Measurements from ENCODE around the gene REELD1. TPM values are rescaled to one million over a fixed set of nuclear protein-coding genes. Genes with fewer than 3 reads are reported as not detected.

REELD1 gene
- total RNA-seq, 1 donor from 2014 or later, result not detected

DNA sequence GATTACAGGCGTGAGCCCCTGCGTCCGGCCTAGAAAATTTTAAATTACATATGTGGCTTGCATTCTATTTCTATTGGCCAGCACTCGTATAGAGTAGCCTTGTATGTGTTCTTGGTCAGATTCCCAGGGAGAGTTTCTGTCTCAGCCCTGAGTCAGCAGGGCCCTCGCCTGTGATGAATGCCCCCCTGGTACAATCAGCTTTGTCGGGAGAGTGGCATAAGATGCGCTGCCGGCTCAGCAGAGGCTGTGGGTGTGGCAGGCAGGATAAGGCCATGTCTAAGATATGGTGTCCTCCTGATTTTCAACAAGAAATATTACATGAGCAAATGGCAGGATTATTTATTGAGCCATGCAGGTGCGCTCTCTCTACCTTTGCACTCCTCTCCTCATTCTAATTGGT lies 1.6 kb upstream of the REELD1 start:
- Histone ChIP-seq H3K9me3 (ENCODE audit: insufficient read depth, low read depth, low read length) (no peaks in the 10 kb centered on the region), H3K79me2 (ENCODE audit: insufficient read depth, low read length) (no peaks in the 10 kb centered on the region), H2AFZ (ENCODE audit: low read depth, low read length) (no peak overlapping the region), H3K27me3 (ENCODE audit: insufficient read depth, low read length) (no peaks in the 10 kb centered on the region), H3K9ac (ENCODE audit: low read length) (no peak overlapping the region), H4K20me1 (ENCODE audit: insufficient read depth, low read length) (no peaks in the 10 kb centered on the region), H3K4me2 (ENCODE audit: low read length) (no peak overlapping the region), H3K27ac (ENCODE audit: low read depth, low read length) (no peak overlapping the region), H3K4me1 (ENCODE audit: insufficient read depth, low read length) (no peaks in the 10 kb centered on the region), H3K4me3 (ENCODE audit: insufficient read depth, low read depth, low read length) (no peak overlapping the region), H3K36me3 (ENCODE audit: insufficient read depth, low read length) (no peaks in the 10 kb centered on the region)
- H3K4me1 Mint-ChIP-seq (ENCODE audit: low read depth, unreplicated experiment), result no peaks in the 10 kb centered on the region
- H3K9me3 Mint-ChIP-seq (ENCODE audit: unreplicated experiment), result no peaks in the 10 kb centered on the region
- H3K36me3 Mint-ChIP-seq (ENCODE audit: low read depth, unreplicated experiment), result no peaks in the 10 kb centered on the region
- no peak for DNase-seq (ENCODE audit: low read depth)
- no peak overlapping the region for H3K27ac Mint-ChIP-seq (ENCODE audit: unreplicated experiment)
- TF ChIP-seq, protein P1, sequence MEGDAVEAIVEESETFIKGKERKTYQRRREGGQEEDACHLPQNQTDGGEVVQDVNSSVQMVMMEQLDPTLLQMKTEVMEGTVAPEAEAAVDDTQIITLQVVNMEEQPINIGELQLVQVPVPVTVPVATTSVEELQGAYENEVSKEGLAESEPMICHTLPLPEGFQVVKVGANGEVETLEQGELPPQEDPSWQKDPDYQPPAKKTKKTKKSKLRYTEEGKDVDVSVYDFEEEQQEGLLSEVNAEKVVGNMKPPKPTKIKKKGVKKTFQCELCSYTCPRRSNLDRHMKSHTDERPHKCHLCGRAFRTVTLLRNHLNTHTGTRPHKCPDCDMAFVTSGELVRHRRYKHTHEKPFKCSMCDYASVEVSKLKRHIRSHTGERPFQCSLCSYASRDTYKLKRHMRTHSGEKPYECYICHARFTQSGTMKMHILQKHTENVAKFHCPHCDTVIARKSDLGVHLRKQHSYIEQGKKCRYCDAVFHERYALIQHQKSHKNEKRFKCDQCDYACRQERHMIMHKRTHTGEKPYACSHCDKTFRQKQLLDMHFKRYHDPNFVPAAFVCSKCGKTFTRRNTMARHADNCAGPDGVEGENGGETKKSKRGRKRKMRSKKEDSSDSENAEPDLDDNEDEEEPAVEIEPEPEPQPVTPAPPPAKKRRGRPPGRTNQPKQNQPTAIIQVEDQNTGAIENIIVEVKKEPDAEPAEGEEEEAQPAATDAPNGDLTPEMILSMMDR (IDR thresholded peaks at IDR 0.05; ENCODE audit: insufficient read depth, low read depth, low read length), result no peak
- TF ChIP-seq EZH2 (IDR thresholded peaks at IDR 0.05; ENCODE audit: insufficient read depth, low read length), result no peak
- H3K4me3 Mint-ChIP-seq (ENCODE audit: unreplicated experiment), result no peak overlapping the region
- peaks cover 4% of the 10 kb centered on the region for H3K27me3 Mint-ChIP-seq (ENCODE audit: low read depth, unreplicated experiment)
- no peak for FAIRE-seq

DNA sequence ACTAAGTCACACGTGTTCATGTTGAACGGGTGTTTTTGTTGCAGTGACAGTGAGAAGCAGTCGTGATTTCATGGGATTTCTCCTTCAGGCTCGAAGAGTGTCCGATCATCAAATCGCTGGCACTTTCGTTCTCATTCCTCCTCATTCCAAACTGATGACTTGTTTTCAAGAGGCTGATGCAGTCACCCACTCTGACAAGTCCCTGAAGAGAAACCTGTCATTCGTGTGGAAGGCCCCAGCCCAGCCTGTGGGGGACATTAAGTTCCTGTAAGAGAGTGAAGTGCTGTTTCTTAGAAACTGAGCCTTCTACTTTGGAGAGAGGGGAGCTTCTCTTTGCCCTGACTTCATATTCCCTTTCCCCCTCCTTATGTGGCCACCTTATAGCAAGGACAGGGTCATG lies 8.0 kb downstream of the REELD1 start:
- H3K4me3 ChIP-seq (ENCODE audit: insufficient read depth, low read depth, low read length), result peak overlapping the region; percentile 50
- peaks cover 8% of the 10 kb centered on the region for H3K4me1 ChIP-seq (ENCODE audit: insufficient read depth, low read length)
- DNase-seq (ENCODE audit: low read depth) (peak; percentile 75), FAIRE-seq (peak; percentile 83)
- peak overlapping the region; percentile 94 for H3K4me2 ChIP-seq (ENCODE audit: low read length)
- no peaks in the 10 kb centered on the region for H3K9me3 ChIP-seq (ENCODE audit: insufficient read depth, low read depth, low read length)
- Mint-ChIP-seq H3K36me3 (ENCODE audit: low read depth, unreplicated experiment) (no peaks in the 10 kb centered on the region), H3K27me3 (ENCODE audit: low read depth, unreplicated experiment) (peaks cover 3% of the 10 kb centered on the region), H3K4me3 (ENCODE audit: unreplicated experiment) (no peak overlapping the region), H3K9me3 (ENCODE audit: unreplicated experiment) (no peaks in the 10 kb centered on the region), H3K4me1 (ENCODE audit: low read depth, unreplicated experiment) (peaks cover 9% of the 10 kb centered on the region), H3K27ac (ENCODE audit: unreplicated experiment) (peak overlapping the region; percentile 80)
- peak overlapping the region; percentile 78 for H3K9ac ChIP-seq (ENCODE audit: low read length)
- TF ChIP-seq EZH2 (IDR thresholded peaks at IDR 0.05; ENCODE audit: insufficient read depth, low read length), result no peak
- TF ChIP-seq, protein P1 (IDR thresholded peaks at IDR 0.05; ENCODE audit: insufficient read depth, low read depth, low read length), result no peak
- H3K27ac ChIP-seq (ENCODE audit: low read depth, low read length), result peak overlapping the region; percentile 49
- H3K36me3 ChIP-seq (ENCODE audit: insufficient read depth, low read length), result no peaks in the 10 kb centered on the region
- H2AFZ ChIP-seq (ENCODE audit: low read depth, low read length), result peak overlapping the region; percentile 82
- H3K27me3 ChIP-seq (ENCODE audit: insufficient read depth, low read length), result no peaks in the 10 kb centered on the region
- no peaks in the 10 kb centered on the region for H4K20me1 ChIP-seq (ENCODE audit: insufficient read depth, low read length)
- no peaks in the 10 kb centered on the region for H3K79me2 ChIP-seq (ENCODE audit: insufficient read depth, low read length)

DNA sequence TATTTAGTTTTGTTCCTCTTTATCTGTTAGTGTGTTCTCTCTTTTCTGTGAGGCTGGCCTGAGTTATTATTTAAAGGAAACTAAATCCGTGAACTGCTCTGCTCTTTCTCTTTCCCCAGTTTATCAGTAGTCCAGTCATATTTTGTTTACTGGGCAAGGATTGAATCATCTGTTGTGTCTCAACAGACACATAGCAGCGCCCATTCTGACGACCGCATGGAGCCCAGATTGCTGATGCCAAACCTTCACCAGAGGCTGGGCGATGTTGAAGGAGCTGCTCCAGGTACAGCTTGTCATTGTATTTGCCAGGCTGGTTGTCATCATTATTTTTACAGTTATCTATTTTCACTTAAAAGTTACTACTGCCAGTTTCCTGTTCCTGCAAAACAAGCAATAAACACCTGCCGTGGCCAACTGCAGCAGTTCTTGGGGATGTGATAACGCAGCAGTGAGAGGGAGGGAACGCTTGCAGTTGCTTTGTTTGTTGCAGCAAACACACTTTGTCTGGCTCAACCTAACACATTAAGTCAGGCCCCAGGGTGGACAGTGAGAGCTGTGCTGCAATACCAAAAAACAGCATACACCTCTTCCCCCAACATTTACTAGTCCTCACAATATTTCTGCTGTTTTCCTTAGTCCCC lies 10.1 kb downstream of the REELD1 start:
- no peaks in the 10 kb centered on the region for H3K9me3 ChIP-seq (ENCODE audit: insufficient read depth, low read depth, low read length)
- no peak overlapping the region for H3K4me3 ChIP-seq (ENCODE audit: insufficient read depth, low read depth, low read length)
- TF ChIP-seq, protein P1 (IDR thresholded peaks at IDR 0.05; ENCODE audit: insufficient read depth, low read depth, low read length), result no peak
- TF ChIP-seq EZH2 (IDR thresholded peaks at IDR 0.05; ENCODE audit: insufficient read depth, low read length), result no peak
- H3K4me2 ChIP-seq (ENCODE audit: low read length), result no peak overlapping the region
- no peak overlapping the region for H3K27ac ChIP-seq (ENCODE audit: low read depth, low read length)
- H4K20me1 ChIP-seq (ENCODE audit: insufficient read depth, low read length), result no peaks in the 10 kb centered on the region
- Mint-ChIP-seq H3K4me1 (ENCODE audit: low read depth, unreplicated experiment) (peaks cover 9% of the 10 kb centered on the region), H3K4me3 (ENCODE audit: unreplicated experiment) (no peak overlapping the region), H3K36me3 (ENCODE audit: low read depth, unreplicated experiment) (no peaks in the 10 kb centered on the region), H3K9me3 (ENCODE audit: unreplicated experiment) (no peaks in the 10 kb centered on the region), H3K27me3 (ENCODE audit: low read depth, unreplicated experiment) (peaks cover 7% of the 10 kb centered on the region), H3K27ac (ENCODE audit: unreplicated experiment) (no peak overlapping the region)
- H3K27me3 ChIP-seq (ENCODE audit: insufficient read depth, low read length), result no peaks in the 10 kb centered on the region
- H3K9ac ChIP-seq (ENCODE audit: low read length), result no peak overlapping the region
- DNase-seq (ENCODE audit: low read depth) (no peak), FAIRE-seq (no peak)
- no peaks in the 10 kb centered on the region for H3K36me3 ChIP-seq (ENCODE audit: insufficient read depth, low read length)
- peak overlapping the region; percentile 41 for H2AFZ ChIP-seq (ENCODE audit: low read depth, low read length)
- no peaks in the 10 kb centered on the region for H3K79me2 ChIP-seq (ENCODE audit: insufficient read depth, low read length)
- H3K4me1 ChIP-seq (ENCODE audit: insufficient read depth, low read length), result peaks cover 8% of the 10 kb centered on the region

All from astrocyte (in vitro differentiated cells and primary cell).